Peyer's patch (tissue), 4 donors: ENCODE measurements around the gene S100A1.
"Not testable (repeated sequence)": the region's sequence is repeated elsewhere in the genome, so short reads cannot be mapped to it uniquely, and the experiment has no call there.

Experiments
- POLR2A ChIP-seq, 2 donors: fragments of 450-650 bp; IDR thresholded peaks; one replicate each; pipeline ENCODE4 v1.5.1; 2017; ENCODE audit warnings: antibody characterized with exemption in 2 of 2, mild to moderate bottlenecking in 2 of 2, moderate library complexity in 2 of 2
- TF ChIP-seq, protein P1 (sequence below), 6 experiments: fragments of 450-650 bp in 4 of 6; fragments of 200-600 bp in 2 of 6; sonication (generic) in 1 of 6; IDR thresholded peaks; one replicate each; pipeline ENCODE4 v1.5.1; 2017 to 2019; ENCODE audit warnings: antibody characterized with exemption in 6 of 6, mild to moderate bottlenecking in 3 of 6, moderate library complexity in 1 of 6

DNA sequence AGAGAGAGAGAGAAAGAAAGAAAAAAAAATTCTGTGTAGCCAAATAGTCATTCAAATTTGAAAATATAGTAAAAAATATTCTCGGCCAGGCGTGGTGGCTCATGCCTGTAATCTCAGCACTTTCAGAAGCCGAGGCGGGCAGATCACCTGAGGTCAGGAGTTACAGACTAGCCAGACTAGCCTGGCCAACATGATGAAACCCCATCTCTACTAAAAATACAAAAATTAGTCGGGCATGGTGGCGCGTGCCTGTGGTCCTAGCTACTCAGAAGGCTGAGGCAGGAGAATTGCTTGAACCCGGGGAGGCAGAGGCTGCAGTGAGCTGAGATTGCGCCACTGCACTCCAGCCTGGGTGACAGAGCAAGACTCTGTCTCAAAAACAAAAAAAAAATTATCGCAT, 40.2 kb upstream of the S100A1 start:
- TF ChIP-seq, protein P1, sequence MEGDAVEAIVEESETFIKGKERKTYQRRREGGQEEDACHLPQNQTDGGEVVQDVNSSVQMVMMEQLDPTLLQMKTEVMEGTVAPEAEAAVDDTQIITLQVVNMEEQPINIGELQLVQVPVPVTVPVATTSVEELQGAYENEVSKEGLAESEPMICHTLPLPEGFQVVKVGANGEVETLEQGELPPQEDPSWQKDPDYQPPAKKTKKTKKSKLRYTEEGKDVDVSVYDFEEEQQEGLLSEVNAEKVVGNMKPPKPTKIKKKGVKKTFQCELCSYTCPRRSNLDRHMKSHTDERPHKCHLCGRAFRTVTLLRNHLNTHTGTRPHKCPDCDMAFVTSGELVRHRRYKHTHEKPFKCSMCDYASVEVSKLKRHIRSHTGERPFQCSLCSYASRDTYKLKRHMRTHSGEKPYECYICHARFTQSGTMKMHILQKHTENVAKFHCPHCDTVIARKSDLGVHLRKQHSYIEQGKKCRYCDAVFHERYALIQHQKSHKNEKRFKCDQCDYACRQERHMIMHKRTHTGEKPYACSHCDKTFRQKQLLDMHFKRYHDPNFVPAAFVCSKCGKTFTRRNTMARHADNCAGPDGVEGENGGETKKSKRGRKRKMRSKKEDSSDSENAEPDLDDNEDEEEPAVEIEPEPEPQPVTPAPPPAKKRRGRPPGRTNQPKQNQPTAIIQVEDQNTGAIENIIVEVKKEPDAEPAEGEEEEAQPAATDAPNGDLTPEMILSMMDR (IDR thresholded peaks at IDR 0.05): not testable (repeated sequence)
- not testable (repeated sequence) for TF ChIP-seq POLR2A (IDR thresholded peaks at IDR 0.05)
